Endothelial cell of umbilical vein (primary cell): ENCODE data around the gene SH3GL3. TPM values are rescaled to one million over a fixed set of nuclear protein-coding genes. Genes with fewer than 3 reads are reported as not detected.
A peak's percentile ranks its signal among the peaks of the same experiment; 100 is the strongest.

Experiments
- BruUV-seq: library from RNA; stranded (reverse); fragments of 400-500 nt; replicated peaks from 2 replicates; lab custom pipeline; 2021; lab: Mats Ljungman, UMichigan
- CTCF ChIA-PET: fragments of 300-600, 350-600 bp; sonication (Branson Sonifier 250); formaldehyde crosslinking; loops from one replicate; lab custom pipeline; 2021; ENCODE audit warnings: antibody characterized with exemption, inconsistent platforms; lab: Charles Lee
- POLR2A ChIA-PET: fragments of 300-600, 350-600 bp; sonication (Branson Sonifier 250); formaldehyde crosslinking; loops from one replicate; lab custom pipeline; 2021; ENCODE audit warnings: antibody characterized with exemption, inconsistent platforms; lab: Charles Lee
- DNase-seq: peaks from one replicate; pipeline ENCODE4 v3.0.0-alpha.2; 2011; ENCODE audit warnings: low read depth, low spot score
- FAIRE-seq: peaks from 2 replicates; lab custom pipeline; 2011; peaks lifted over from hg19 to GRCh38; lab: Jason Lieb, UNC
- H2AFZ ChIP-seq: 2 replicates; pipeline ENCODE4 v1.6.0; 2012; ENCODE audit warnings: low read depth, low read length, control low read depth, inconsistent platforms
- H3K27ac ChIP-seq: 2 replicates; pipeline ENCODE4 v1.5.1; 2011; ENCODE audit warnings: low read depth, mild to moderate bottlenecking, control low read depth, low read length, moderate library complexity; ENCODE audit not compliant: insufficient read depth
- H3K27me3 ChIP-seq, 2 experiments: 2 replicates each; pipeline versions ENCODE4 v1.6.0 to v1.6.1; 2011; ENCODE audit warnings: low read length in 2 of 2, mixed read lengths in 1 of 2; ENCODE audit not compliant: control insufficient read depth in 2 of 2, insufficient read depth in 2 of 2
- H3K36me3 ChIP-seq, 2 experiments: 2 replicates in 1 of 2; 3 replicates in 1 of 2; pipeline ENCODE4 v1.5.1; 2011; ENCODE audit warnings: low read length in 2 of 2, mild to moderate bottlenecking in 1 of 2, moderate library complexity in 1 of 2; ENCODE audit not compliant: control insufficient read depth in 2 of 2, insufficient read depth in 2 of 2; ENCODE audit errors: extremely low read depth in 1 of 2
- H3K4me1 ChIP-seq: 3 replicates; pipeline ENCODE4 v1.5.1; 2011; ENCODE audit warnings: mild to moderate bottlenecking, low read length; ENCODE audit not compliant: control insufficient read depth, insufficient read depth; ENCODE audit errors: extremely low read depth
- H3K4me2 ChIP-seq: 2 replicates; pipeline ENCODE4 v1.6.1; 2011; ENCODE audit warnings: low read length, control low read depth, mixed read lengths; ENCODE audit not compliant: insufficient read depth
- H3K4me3 ChIP-seq, 3 experiments: fragments of 200-600 bp in 1 of 3; sonication (generic), shearing (Covaris generic) in 1 of 3; replicated peaks in 1 of 3; 2 replicates each; pipeline ENCODE4 v1.5.1; 2011 to 2016; ENCODE audit warnings: control low read depth in 3 of 3, low read length in 3 of 3, mild to moderate bottlenecking in 2 of 3, inconsistent platforms in 1 of 3, low read depth in 1 of 3, moderate library complexity in 1 of 3; ENCODE audit not compliant: insufficient read depth in 1 of 3
- H3K79me2 ChIP-seq: 2 replicates; pipeline ENCODE4 v1.6.0; 2012; ENCODE audit warnings: low read length, inconsistent platforms; ENCODE audit not compliant: control insufficient read depth, insufficient read depth
- H3K9ac ChIP-seq: replicated peaks from 2 replicates; pipeline ENCODE3; 2011; ENCODE audit warnings: low read length, control low read depth; ENCODE audit not compliant: insufficient read depth; ENCODE audit errors: extremely low read depth
- H3K9me1 ChIP-seq: replicated peaks from 3 replicates; pipeline ENCODE4 v1.6.0; 2011; ENCODE audit warnings: mild to moderate bottlenecking, low read length; ENCODE audit not compliant: control insufficient read depth, insufficient read depth; ENCODE audit errors: extremely low read depth
- H3K9me3 ChIP-seq: replicated peaks from 2 replicates; pipeline ENCODE4 v1.5.1; 2012; ENCODE audit warnings: low read length, inconsistent platforms; ENCODE audit not compliant: control insufficient read depth, insufficient read depth
- H4K20me1 ChIP-seq: replicated peaks from 2 replicates; pipeline ENCODE3; 2011; ENCODE audit warnings: mild to moderate bottlenecking, low read length; ENCODE audit not compliant: control insufficient read depth, insufficient read depth; ENCODE audit errors: extremely low read depth
- MYC ChIP-seq: IDR thresholded peaks from one replicate; pipeline ENCODE4 v1.6.1; 2011; ENCODE audit warnings: mild to moderate bottlenecking, low read depth, low read length
- dilution Hi-C: fragments of 300-500 bp; cut with MboI; formaldehyde crosslinking; loops from one replicate; pipeline ENCODE4 v1.15.0; 2019; ENCODE audit warnings: low sequenced_read_pairs; ENCODE audit not compliant: extremely low pct_ligation_motif_present
- intact Hi-C: fragments of 100-400 bp; cut with micrococcal nuclease; formaldehyde crosslinking; loops from one replicate; pipeline ENCODE4 v1.10.0; 2022
- polyA plus RNA-seq, 4 experiments: library from polyadenylated mRNA; depleted of rRNA in 3 of 4; stranded (reverse) in 3 of 4; unstranded in 1 of 4; fragments of >200 nt; gene quantifications; 2 replicates each; pipeline versions ENCODE4 v1.2.1 to v1.2.3, GENCODE V29; 2011 to 2012; ENCODE audit warnings: missing spikeins in 1 of 4
- total RNA-seq: library from RNA; stranded (reverse); gene quantifications from 2 replicates; pipeline ENCODE4 v1.2.3, GENCODE V29; 2021
- TF ChIP-seq, protein P1 (sequence below), 2 donors: IDR thresholded peaks; 1 replicate in 1 of 2; 2 replicates in 1 of 2; pipeline ENCODE4 v1.5.1; 2011; ENCODE audit warnings: low read length in 2 of 2, mild to moderate bottlenecking in 2 of 2, moderate library complexity in 2 of 2, control low read depth in 1 of 2, inconsistent platforms in 1 of 2, low read depth in 1 of 2; ENCODE audit not compliant: insufficient read depth in 1 of 2; ENCODE audit errors: extremely low read depth in 1 of 2

SH3GL3 gene
- total and polyA plus RNA-seq, 2 donors (not counting 3 experiments of a cell fraction or from before 2014, with no cell fraction given): not detected

DNA sequence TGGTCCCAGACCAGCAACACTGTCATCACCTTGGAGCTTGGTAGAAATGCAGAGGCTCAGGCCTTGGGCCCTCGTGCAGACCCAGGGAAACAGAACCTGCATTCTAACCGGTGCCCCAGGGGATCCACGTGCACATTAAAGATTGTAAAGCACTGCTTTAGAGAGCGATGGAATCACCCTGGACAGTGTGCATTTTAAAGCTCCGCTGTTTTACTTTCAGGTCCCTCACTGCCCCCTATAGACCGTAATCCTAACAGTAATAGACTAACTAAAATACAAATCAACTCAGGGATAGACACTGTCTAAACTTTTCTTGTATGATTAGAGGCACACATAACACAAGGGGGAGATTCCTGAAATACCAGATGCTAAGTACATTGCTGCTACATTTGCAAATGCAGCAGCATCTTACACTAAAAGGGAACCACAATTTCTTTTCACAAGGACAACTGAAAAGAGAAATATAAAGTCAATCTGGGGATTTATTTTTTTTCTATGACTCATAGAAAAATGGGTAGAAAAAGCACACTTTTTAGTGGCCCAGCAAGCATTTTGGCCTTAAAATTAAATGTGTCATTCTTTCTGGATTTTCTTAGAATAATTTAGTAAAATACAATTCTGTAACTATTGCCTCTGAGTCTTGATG lies 10.5 kb upstream of the SH3GL3 start:
- peaks cover 0 to 3% of the 10 kb centered on the region in 2 experiments for H3K27me3 ChIP-seq
- ChIA-PET POLR2A (no interaction called here), CTCF (interaction anchor here (0.6 to 13.7 kb wide), 21 partner anchors 10 to 274 kb away, joined by 3 to 436 read pairs (median 4); partner anchors contain the start of gene SH3GL3)
- TF ChIP-seq MYC: no peak
- TF ChIP-seq, protein P1, sequence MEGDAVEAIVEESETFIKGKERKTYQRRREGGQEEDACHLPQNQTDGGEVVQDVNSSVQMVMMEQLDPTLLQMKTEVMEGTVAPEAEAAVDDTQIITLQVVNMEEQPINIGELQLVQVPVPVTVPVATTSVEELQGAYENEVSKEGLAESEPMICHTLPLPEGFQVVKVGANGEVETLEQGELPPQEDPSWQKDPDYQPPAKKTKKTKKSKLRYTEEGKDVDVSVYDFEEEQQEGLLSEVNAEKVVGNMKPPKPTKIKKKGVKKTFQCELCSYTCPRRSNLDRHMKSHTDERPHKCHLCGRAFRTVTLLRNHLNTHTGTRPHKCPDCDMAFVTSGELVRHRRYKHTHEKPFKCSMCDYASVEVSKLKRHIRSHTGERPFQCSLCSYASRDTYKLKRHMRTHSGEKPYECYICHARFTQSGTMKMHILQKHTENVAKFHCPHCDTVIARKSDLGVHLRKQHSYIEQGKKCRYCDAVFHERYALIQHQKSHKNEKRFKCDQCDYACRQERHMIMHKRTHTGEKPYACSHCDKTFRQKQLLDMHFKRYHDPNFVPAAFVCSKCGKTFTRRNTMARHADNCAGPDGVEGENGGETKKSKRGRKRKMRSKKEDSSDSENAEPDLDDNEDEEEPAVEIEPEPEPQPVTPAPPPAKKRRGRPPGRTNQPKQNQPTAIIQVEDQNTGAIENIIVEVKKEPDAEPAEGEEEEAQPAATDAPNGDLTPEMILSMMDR (IDR thresholded peaks at IDR 0.05; ENCODE audit: extremely low read depth in 1 of 2, insufficient read depth in 1 of 2, low read depth in 1 of 2, low read length in 2 of 2): peak; percentile 20 to 45
- H3K36me3 ChIP-seq: no peaks in the 10 kb centered on the region
- H3K4me1 ChIP-seq: no peaks in the 10 kb centered on the region
- no peak overlapping the region for H3K4me2 ChIP-seq
- H4K20me1 ChIP-seq: no peaks in the 10 kb centered on the region
- peak; percentile 73 for FAIRE-seq
- no peak overlapping the region for H3K4me3 ChIP-seq
- H3K9ac ChIP-seq: no peak overlapping the region
- intact Hi-C loops: loop anchor here (1.0 to 2.0 kb wide), 2 partner anchors 188 to 426 kb away; partner anchors contain the start of gene C15orf40
- no peaks in the 10 kb centered on the region for H3K79me2 ChIP-seq
- dilution Hi-C loops: no loop called here
- peak; percentile 47 for DNase-seq
- H3K9me1 ChIP-seq: no peaks in the 10 kb centered on the region
- no peak overlapping the region for H2AFZ ChIP-seq
- H3K9me3 ChIP-seq: no peaks in the 10 kb centered on the region
- H3K27ac ChIP-seq: no peak overlapping the region
- no TSS peak for BruUV-seq
